HT1080 (cell line): ENCODE results near the gene ASPSCR1. TPM values are rescaled to one million over a fixed set of nuclear protein-coding genes. Genes with fewer than 3 reads are reported as not detected.

ENCODE experiments used
- DNase-seq: peaks from one replicate; pipeline ENCODE4 v3.0.0-alpha.2; 2015; ENCODE audit warnings: low read depth
- total RNA-seq: library from RNA; depleted of rRNA; stranded (reverse); fragments of >200 nt; shearing (Covaris generic); gene quantifications from 2 replicates; pipeline ENCODE4 v1.2.3, GENCODE V29; 2014

The ASPSCR1 gene
- total RNA-seq, 1 experiment from 2014 or later = 41.2 TPM

DNA sequence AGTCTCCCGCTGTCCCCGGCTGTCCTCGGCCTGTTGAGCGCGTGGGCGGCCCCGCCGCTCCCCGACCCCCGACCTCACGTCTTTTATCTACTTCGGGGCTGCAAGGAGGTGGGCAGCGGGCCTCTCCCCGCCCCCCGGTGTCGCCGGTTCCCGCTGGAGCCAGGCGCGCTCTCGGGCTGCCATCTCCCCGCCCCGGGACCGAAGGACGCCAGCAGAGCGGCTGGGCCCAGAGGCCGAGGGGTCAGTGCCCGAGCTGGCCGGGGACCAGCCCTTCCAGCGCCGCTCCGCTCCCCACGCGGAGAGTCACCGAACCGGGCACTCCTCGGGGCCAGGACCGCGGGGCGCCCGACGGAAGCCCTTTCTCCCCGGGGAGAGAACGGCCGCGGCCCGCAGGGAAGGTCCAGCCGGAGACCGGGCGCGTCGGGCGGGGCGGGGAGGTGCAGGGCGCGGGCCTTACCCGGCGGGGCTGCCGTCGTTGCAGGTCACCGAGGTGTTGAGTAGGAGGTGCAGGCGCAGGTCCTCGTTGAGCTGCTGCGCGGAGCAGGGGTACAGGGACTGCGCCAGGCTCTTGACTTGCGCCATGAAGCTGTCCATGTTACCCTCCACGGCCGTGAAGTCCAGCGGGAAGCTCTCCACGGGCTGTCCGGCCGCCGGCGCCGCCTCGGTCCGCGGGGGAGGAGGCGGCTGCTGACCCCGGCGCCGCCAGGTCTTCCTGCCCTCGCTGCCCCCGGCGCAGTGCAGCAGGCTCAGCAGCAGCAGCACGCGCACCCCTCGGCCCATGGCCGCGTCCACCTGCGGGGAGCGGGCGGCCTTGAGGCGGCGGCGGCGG, 17.1 kb upstream of the ASPSCR1 start:
- DNase-seq = no peak

DNA sequence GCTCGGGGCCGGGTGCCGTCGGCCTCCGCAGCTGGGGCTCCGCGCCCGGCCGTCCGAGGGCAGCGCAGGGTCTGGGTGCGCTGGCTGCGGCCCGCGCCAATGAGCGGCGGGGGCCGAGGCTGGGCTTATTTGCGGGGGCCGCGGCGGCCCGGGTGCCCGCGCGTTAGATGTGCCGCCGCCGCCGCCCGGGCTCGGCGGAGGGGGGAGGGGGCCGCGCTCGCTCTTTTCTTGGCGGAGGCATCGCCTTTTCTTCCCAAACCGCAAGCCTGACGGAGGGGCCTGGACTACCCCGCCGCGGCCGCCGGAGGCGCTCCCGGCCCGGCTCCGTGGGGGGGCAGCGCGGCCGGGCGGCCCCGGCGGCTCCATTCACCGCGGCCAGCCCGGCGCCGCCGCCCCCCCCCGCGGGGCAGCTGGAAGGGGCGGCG, 16.3 kb upstream of the ASPSCR1 start, which contains the start of gene NOTUM:
NOTUM (minus strand) TSS at position 101 of the 425 bp plus-strand sequence. CDS start 278 bp downstream, outside the sequence.
- no peak for DNase-seq

DNA sequence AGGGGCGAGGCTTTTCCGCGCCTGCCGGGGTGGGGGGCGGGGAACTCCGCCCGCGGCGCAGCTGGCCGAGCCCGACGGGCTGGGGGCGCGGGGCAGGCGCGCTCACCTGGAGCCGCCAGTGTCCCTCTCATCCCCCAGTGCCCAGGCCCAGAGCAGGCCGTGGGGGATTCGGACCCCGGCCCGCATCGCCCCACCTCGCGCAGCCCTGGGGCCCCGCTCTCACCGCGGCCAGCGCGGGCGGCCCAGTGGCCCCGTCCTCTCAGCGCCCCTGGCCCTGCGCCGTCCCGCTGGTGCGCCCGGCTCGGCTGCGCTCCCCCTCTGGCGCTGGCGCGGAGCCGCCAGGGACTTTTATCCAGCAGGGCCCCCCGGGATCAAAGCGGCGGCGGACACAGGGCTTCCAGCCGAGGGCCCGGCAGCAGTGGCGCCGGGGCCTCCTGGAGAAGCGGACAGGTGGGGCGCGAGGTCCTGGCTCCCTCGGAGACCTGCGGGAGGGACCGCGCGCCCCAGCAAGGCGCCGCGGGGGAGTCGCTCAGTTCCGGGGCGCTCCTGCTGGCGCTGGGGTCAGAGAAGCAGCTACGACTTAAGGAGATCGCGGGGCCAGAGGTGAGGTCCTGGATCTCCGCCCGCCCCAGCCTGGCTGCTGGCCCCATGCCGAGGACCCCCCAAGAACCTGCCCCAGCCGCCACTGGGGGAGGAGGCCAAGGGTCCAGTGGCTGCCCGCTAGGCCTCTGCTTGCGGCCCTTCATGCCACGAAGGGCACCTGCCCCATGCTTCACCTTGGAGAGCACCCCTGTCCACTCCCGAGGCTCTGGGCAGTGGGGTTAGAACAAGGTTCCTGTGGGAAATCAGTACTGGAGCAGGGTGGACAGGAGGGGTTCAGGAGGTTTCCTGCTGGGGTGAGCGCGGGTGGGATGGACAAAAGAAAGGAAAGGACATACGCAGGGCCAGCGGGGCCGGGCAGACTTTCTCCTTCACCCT, 15.6 kb upstream of the ASPSCR1 start:
- no peak for DNase-seq

DNA sequence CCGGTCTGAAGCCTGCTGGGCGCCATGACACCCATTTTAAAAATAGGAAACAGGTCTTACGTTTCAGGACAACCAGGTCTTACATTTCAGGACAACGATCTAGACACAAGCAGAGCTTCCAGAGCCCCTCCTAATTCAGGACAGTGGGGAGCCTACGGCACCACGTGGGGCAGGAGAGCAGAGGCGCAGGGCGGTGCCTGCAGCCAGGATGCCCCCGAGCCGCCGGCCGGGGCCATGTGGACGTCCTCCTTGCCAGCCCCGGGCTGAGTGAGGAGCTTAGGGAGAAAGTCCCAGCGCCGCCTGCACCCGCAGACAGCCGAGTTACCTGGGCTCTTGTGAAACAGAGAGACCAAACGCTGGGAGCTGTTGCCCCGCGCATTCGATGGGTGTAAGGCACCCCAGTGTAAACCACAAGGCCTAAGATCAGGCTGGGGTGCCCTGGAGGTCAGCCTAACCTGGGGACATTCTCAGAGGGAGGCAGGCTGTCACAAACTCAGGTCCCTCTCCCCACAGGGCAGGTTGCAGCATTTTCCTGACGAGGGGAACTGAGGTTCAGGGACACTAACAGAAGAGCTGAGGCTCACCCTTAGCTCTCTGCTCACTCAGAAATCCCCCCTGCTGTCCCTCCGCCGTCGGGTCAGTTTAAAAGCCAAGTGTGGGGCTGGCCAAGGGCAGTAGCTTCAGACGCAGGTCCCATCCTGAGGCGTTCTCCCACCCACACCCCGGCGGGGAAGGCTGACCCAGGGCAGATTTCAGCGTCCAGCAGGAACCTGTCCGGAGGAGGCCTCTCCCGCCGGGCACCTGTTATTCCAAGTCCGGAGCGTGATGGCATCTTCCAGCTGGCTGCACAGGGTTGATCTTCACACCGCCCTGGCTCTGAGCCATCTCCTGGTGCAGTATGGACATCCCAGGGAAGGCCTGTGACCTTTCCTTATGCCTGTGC, 14.7 kb upstream of the ASPSCR1 start:
- no peak for DNase-seq

DNA sequence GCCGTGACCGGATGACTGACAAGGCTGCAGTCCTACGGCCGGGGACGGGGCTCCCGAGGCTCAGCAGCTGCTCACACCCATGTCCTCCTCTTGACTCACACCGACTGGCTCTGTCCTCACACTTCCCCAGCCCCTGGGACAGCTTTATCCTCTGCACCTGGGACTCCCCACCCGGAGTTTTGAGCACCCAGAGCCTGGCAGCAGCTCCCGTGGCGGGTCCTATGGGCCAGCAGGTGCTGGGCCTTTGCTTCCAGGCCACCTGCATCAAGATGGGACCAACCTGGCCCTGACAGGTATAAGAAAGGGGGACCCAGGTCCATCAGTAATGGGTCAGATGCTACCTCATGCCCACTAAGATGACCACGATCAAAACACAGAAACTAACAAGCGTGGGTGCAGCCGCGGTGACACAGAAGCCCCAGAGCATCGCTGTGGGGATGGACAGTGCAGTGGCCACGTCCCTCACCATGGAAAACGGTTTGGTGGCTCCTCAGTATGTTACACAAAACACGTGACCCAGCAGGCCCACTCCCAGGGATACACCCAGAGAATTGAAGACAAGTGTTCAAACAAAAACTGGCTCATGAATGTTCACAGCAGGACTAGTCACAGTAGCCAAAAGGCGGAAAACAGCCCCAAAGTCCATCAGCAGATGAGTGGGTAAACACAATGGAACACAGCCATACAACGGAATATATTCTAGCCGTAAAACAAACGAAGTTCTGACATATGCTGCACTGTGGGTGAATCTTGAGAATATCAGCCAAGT, 13.2 kb upstream of the ASPSCR1 start:
- no peak for DNase-seq

DNA sequence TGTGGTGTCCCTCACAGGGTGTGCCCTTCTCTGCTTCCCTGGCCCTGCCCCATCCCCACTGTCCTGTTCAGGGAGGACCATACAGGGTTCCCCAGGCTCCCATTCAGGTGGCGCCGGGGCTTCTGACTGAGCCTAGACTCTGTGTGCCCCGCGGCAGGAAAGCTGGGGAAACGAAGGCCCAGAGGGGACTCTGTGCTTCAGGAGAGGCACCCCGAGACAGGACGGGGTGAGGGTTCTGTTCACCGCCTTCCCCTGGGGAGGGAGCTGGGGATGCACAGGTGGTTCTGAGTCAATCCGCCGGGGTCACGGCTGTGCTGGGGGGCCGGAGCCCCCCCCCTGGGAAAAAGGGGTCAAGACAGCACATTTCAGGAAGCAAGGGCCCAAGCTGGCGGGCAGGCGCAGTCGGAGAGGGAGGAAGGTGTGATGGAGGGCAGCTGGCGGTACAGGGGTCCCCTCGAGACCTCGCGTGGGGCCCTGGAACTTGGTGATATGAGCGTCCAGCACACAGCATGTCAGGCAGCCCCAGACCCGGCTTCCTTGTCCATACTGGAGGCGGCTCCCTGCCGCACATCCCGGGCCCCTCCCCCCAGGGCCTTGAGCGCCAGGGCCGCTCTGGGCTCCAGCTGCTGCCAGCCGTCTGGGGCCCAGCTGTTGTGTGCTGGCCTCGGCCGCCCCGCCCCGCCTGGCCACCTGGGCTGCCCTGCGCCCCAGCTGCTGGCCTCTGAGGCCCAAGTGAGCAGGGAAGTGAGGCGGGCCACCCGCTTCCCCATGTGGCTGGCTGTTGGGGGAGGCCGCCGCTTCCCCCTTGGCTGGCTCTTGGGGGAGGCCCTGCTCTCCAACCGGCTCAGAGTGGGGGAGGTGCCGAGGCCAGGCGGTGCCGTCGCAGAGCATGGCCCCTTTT, 10.8 kb upstream of the ASPSCR1 start:
- DNase-seq = no peak

DNA sequence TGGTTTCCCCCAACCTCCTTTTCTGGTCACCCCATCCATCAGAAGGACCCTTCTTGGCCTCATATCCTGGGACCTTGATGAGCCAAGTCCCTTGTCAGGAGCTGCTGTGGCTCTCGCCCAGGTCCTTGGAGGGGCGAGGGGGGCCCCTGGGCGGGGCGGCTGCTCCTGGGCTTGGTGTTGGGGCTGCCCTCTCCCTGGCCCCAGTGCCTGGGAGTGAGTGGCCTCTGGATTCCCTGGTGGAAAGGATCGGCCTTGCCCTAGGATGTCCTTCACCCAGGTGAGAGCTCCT, 10.2 kb upstream of the ASPSCR1 start:
- DNase-seq = no peak

DNA sequence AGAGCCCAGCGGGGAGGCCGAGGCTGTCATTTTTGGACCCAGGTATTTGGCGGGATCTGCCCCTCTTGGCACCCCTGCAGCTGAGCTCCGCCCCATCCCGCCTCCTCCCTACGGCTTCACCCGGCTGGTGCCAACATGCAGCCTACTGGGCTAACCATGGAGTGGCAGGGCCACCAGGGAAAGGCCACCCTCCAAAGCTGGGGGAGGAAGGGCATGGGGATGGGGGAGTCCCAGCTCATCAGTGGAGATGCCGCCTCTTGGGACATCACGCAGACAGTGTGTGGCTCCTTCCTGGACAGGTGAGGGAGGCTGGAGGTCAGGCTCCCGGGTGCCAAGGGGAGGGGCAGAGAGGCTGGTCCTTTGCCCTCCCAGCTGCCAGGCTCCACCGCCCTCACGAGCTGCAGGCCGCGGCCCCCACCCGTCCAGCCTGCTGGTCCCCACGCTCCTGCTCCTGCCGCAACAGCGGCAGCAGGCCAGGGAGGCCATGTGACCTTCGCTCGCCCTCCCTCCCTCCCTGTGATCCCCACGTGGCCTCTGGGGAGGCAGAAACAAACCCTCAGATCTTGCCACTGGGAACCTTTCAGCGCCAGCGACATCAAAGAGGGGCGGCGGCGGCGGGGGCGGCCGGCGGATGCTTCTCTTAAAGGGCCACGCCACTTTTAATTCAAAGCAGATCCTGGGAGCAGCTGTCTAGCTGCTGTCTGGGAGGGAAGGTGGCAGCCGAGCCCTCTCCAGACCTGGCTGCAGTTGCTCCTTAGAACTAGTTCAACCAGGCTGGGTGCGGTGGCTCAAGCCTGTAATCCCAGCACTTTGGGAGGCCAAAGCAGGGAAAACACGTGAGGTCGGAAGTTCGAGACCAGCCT, 9.7 kb upstream of the ASPSCR1 start:
- peak; percentile 31 for DNase-seq

DNA sequence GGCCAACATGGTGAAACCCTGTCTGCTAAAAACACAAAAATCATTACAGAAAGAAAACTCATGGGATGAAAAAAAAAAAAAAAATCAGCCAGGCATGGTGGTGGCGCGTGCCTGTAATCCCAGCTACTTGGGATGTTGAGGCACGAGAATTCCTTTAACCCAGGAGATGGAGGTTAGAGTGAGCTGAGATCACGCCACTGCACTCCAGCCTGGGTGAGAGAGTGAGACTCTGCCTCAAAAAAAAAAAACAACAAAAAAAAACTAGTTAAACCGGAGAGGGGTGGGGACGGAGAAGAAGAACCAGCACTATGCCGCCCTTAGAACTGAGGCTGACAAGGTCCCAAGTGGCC, 9.1 kb upstream of the ASPSCR1 start:
- DNase-seq = no peak

DNA sequence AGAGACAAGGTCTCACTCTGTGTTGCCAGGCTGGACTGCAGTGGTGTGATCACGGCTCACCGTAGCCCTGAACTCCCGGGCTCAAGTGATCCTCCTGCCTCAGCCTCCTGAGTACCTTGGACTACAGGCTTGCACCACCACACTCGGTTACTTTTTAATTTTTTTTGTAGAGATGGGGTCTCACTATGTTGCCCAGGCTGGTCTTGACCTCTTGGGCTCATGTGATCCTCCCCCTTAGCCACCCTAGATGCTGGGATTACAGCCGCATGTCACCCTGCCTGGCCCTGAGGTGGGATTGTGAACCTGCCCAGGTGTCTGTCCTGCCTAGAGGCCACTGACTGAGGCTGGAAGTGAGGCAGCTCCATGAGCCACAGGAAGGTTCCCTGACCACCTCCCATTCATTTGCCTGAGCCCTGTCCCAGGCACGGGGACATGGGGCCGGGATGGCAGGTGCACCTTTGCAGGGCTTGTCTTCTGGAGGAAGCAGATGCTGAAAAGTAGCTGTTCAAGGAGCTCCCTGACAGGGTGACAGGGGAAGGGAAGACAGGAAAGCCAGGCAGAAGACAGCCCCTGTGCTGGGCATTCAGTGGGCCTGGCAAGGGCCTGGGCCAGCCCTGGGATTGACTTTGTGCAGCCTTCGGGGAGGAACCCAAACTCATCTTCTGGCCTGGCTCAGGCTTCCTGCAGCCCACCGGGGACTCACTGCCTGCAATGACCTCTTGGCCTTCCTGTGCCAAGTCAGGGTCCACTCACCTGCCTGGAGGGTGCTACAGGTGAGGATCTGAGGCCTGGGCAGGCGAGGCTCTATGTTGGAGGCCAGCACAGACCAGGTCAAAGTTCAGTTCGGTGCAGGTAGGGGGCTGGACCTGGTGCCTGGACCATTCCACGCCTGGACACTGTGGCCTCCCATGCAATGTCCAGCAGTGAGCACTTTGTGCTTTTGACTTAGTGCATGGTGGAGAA, 8.3 kb upstream of the ASPSCR1 start:
- no peak for DNase-seq

DNA sequence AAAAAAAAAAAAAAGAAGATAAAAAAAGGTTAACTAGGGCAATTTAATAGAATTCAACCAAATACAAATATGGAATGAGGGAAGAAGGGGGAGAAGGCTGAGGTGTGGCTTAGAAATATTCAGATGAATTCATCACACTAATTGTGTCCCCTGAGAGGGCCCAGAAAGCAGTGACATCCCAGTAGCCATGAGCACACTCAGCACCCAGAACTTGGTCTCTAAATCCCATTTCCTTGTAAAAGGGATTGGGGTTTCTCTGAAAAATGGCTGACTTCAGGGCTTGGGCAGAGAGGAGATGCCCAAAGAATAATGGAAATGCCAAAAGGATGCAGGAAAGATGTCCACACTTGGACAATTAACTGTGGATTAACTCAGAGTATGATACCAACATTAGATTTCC, 4.0 kb upstream of the ASPSCR1 start:
- DNase-seq = no peak

DNA sequence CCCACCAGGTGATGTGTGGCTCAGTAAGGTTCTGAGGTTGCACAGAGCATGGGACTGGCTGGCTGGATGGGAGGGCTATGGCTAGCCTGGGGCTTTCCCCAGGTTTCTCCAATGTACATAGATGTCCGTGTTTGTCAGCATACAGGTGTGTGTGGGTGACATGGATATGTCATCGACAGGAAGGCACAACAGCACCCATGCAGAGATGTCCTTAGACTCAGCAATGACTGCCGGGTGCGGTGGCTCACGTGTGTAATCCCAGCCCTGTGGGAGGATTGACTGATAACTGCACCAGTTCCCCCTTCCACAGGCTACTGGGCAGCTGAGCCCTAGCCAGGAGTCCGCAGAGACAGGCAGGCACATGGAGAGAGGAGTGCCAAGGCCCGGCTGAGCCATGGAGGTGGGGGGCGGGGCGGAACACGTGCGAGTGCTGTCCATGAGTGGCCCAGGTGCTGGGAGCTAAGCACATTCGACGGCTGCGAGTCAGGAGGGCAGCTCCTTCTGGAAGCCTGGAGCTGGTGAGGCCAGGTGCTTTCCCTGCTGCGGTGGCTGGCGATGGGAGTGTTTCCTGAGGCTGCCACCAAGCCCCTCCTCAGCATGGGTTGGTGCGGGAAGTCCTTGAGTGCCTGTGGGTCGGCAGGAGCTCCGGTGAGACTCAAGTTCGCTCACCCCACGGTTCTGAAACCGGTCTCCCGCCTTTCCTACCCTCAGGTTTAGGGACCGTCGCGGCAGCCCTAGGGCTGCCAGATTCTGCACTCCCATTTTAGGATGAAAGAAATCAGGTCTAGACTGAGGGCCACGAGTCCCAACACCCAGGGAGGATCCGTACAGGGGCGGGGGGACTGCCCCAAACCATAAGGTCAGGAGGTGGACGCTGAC, 858 bp upstream of the ASPSCR1 start:
- peak; percentile 15 for DNase-seq

DNA sequence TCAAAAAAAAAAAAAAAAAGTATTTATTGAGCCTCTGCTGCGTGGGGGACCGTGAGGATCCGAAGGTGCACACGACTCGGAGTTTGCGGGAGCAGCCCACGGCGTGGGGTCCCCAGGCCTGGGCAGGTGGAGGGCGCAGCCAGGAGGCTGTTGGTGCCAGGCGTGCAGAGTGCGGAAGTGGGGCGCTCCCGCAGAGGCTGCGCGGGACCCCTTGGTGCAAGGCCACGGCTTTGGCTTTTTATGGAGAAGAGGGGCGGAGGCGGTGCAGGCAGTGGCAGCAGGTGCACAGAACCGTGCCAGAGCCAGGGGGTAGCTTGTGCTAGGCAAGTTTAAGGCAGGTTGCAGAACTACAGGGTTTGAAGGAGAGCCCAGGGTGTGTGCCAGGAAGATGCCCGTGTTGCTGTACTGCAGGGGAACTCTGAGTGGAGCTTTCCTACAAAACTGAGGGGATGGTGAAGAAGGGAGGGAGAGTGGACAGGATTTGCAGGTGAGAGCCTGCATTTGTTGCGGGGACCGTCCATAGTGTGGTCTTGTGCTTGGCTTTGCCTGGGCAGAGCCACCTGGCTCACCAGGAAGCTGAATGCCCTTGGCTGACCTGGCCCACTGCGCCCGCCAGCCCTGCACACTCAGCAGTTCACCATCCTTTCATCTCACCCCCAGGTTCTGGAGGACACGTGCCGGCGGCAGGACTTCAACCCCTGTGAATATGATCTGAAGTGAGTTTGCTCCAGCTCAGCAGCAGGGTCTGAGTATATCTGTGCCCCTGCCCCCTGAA, 1.3 kb downstream of the ASPSCR1 start:
- DNase-seq = no peak

DNA sequence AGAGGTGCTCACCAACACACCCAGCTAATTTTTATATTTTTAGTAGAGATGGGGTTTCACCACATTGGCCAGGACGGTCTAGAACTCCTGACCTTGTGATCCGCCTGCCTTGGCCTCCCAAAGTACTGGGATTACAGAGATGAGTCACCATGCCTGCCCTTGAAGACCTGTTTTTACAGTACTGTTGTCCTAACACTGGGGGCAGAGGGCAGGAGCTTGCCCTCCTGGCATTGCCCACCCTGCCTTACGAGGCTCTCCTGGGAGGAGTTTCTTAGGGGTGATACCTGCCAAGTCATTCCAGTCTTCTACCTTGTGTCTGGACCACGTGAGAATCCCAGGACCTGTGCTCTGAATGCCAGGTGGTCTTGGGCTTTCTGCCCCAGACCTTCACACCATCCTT, 2.7 kb downstream of the ASPSCR1 start:
- no peak for DNase-seq

DNA sequence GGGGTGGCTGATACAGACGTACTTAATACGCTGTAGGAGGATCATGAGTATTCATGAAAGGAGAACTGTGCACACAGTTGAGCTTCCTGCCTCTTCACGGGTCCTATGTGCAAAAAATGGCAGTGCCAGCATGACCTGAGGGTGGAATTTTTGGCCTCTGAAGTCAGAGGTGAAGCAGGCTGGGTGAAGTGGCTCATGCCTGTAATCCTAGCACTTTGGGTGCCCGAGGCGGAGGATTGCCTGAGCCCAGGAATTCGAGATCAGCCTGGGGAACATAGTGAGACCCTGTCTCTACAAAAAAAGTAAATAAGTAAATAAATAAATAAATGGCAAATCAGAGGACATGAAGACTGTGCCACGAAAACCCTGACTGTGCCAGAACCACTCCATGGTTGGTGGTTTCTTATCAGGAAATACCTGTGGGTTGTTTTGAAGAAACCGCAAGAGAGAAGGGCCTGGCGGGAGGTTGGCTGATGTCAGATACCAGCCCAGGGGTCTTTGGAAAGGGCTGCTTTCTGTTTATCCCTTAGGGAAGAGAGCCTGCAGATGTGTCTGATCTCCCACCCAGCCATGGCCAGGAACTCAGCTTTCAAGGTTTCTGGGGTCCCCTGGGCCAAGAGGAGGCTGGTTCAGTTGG, 3.4 kb downstream of the ASPSCR1 start:
- peak; percentile 26 for DNase-seq
